Activated naive CD4-positive, alpha-beta T cell treated with anti-CD3 and anti-CD28 coated beads, Interleukin-2, amount 50 U/mL, for 16 hours (primary cell): ENCODE measurements around the gene PCBD2.

Experiments used
- DNase-seq: peaks from one replicate; pipeline ENCODE4 v3.0.0-alpha.2; 2020

Gene PCBD2

GRCh38 chr5:135008556-135008955 lies 103.6 kb downstream of the PCBD2 start:
- no peak for DNase-seq

GRCh38 chr5:135008981-135009735 lies 104.2 kb downstream of the PCBD2 start:
- no peak for DNase-seq

- no peak for DNase-seq
These were observed 105.0 kb downstream of the PCBD2 start for GRCh38 chr5:135009736-135010501.

GRCh38 chr5:135010502-135011354 lies 105.8 kb downstream of the PCBD2 start:
- no peak for DNase-seq

GRCh38 chr5:135011355-135012032 lies 106.6 kb downstream of the PCBD2 start:
- DNase-seq: no peak

GRCh38 chr5:135012033-135012588 lies 107.2 kb downstream of the PCBD2 start:
- no peak for DNase-seq
